HG03571 (cell line): Measurements from ENCODE around the gene KCNJ9.
"Not testable (repeated sequence)": the region's sequence is repeated elsewhere in the genome, so short reads cannot be mapped to it uniquely, and the experiment has no call there.

Experiments
- ATAC-seq: cut with Tn5 transposase; IDR thresholded peaks from one replicate; pipeline ENCODE4 v1.9.1; 2021; ENCODE audit not compliant: unreplicated experiment

KCNJ9 gene

GRCh38 chr1:160101717-160102522 lies 20.6 kb downstream of the KCNJ9 start:
- ATAC-seq = no peak

- no peak for ATAC-seq
Measured at GRCh38 chr1:160103658-160104408, 22.5 kb downstream of the KCNJ9 start.

- ATAC-seq = no peak
Measured at GRCh38 chr1:160104486-160104885, 23.1 kb downstream of the KCNJ9 start.

DNA sequence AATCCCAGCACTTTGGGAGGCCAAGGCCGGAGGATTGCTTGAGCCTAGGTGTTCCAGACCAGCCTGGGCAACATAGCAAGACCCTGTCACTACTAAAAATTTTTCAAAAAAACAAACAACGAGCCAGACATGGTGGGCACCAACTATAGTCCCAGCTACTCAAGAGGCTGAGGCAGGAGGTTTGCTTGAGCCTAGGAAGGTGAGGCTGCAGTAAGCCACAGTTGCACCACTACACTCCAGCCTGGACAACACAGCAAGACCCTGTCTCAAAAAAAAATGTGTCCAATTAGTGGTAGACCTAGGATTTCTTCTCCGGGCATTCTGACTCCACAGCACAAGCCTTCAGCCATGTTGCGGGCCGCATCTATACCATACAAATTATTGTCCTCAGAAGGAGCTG lies 23.8 kb downstream of the KCNJ9 start:
- ATAC-seq = no peak

DNA sequence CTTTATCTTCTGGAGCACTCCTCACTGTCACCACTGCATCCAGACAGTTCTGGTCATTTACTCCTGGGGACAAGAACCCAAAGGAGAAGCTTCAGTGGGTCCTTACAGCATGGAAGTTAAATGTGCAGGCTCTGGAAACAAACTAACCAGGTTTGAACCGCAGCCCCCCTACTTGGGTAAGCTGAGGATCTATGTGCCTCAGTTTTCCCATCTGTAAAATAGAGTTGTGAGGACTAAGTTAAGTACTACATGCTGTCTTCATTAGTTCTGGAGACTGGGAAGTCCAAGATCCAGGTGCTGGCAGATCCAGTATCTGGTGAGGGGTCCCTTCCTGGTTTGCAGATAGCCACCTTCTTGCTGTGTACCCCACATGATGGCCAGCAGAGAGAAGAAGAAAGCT lies 26.2 kb downstream of the KCNJ9 start:
- ATAC-seq = no peak

DNA sequence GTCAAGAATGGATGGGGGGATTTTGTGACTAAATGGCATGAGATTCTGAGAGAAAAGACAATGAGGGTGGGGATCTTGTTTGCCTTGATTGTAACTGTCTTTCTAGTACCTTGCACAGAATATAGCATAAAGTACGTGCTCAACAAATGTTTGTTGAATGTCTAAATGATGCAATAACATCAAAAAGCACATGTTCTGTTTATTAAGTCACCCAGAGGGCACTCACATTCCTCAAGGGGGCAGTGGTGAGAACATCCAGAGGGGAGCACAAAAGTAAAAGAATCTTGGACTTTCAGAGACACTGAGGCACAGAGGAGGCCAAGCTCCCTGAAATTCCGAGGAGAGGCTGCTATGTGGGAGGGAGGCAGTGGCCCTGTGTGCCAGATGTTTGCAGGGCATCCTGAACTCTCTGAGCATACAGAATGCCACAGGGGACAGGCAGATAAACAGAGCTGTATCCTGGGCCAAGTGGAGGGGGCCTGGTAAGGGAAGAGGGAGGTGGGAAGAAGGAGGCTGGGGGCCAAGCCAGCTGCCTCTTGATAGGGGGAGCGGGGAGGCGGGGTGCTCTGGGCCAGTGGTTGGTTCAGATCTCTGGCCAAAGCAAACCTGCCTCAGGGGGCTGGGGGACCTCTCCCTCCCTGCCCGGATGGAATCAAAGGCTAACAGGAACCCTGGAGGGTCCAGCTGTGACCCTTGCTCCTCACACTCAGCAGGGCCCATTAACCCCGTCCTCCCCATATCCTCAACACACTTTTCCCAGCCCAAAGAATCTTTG lies 27.7 kb downstream of the KCNJ9 start:
- no peak for ATAC-seq

GRCh38 chr1:160109686-160110085 lies 28.3 kb downstream of the KCNJ9 start:
- no peak for ATAC-seq

DNA sequence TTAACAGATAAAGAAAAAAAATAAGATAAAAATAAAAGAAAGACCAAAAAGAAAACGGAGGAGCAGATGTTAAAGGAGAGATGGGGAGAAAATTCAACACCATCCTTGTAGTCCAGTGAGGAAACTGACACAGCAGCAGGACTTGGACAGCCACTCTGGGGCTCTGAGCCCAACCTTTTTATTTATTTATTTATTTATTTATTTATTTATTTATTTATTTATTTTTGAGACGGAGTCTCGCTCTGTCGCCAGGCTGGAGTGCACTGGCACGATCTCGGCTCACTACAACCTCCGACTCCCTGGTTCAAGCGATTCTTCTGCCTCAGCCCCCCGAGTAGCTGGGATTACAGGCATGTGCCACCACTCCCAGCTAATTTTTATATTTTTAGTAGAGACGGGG lies 30.1 kb downstream of the KCNJ9 start:
- not testable (repeated sequence) for ATAC-seq

DNA sequence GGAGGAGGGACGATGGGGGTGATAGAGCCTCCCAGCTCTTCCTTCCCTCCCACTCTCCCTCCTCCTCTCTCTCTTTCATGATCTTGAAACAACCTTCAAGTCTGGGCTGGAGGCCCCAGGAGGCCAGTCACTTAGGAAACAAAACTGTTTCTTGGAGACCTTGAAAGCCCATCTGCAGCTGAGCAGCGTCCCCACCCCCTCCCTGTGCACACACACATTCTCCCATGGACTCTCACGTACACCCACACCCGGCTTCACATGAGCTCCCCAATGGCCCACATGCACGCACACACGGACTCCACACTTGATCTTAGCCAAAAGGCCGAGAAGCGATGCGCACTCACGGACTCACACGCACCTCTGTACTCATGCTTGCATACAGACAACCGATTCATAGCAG lies 31.0 kb downstream of the KCNJ9 start:
- ATAC-seq = no peak

GRCh38 chr1:160113407-160113806 lies 32.1 kb downstream of the KCNJ9 start:
- no peak for ATAC-seq

DNA sequence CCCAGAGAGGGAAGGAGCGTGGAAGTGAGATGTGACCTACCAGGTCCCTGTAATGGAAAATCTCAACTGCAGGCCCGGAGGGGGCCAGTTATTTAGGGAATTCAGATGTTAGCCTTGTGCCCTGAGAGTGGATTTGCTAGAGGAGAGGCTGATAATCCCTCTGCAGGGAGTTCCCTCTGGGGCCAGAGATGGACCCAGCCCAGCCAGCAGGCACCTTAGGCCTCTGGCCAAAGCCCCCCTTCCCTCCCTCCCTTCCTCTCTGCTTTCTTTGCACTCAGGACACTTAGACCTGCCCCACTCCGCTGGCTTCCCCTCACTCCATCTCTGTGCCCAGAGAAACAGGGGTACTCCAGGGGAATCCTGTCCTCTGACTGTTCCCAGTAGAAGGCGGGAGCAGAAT lies 32.7 kb downstream of the KCNJ9 start:
- ATAC-seq = no peak

- ATAC-seq = no peak
Measured at GRCh38 chr1:160115545-160116282, 34.4 kb downstream of the KCNJ9 start, which contains the start of gene ATP1A2. TSS of gene ATP1A2 (plus strand) at chr1:160115759. CDS start at chr1:160115862, 103 bp downstream.

- no peak for ATAC-seq
Measured at GRCh38 chr1:160116283-160117147, 35.2 kb downstream of the KCNJ9 start.

DNA sequence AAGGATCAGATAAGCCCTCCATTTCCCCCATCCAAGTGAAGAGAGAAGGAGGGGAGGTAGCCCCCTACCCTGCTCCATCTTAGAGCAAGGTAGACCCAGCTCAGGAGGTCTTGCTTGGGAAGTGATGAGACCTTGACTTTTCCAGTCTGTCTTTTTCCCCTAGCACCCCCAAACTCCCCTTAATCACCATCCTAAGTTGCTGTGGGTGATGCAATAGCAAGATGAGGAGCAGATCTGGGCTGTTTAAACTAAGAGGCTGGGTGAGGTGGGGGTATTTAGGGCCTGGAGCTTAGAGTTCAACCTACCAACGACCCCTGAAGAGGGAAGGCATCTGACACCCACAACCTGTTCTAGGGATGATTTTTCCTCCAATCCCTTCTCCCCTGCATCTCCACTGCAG lies 36.0 kb downstream of the KCNJ9 start:
- ATAC-seq = no peak

GRCh38 chr1:160117709-160118183 lies 36.4 kb downstream of the KCNJ9 start:
- ATAC-seq = no peak

DNA sequence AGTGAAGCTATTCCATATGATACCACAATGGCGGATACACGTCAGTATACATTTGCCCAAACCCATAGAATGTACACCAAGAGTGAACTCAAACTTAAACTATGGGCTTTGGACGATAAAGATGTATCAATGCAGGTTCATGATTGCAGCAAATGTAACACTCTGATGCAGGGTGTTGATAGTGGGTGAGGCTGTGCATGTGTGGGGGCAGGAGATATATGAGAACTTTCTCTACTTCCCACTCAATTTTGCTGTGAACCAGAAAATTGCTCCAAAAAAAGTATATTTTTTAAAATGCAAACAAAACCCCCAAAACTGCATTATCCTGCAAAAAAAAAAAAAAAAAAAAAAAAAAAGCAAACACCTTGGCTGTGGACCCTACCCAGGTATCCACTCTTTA lies 37.6 kb downstream of the KCNJ9 start:
- ATAC-seq = no peak

DNA sequence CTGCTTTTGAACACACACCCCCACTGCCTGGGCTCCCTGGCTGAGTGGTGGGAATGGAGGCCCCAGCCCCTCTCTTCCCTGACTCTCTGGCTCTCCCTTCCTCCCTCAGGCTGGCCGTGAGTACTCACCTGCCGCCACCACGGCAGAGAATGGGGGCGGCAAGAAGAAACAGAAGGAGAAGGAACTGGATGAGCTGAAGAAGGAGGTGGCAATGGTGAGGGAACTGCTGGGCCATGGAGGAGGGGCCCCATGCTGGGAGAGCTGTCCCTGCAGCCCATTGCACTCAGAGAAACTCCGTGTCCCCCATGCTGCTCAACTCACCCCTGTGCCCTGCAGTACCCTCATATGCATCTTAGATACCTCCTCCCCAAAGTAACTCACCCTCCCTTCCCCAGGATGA lies 39.5 kb downstream of the KCNJ9 start:
- ATAC-seq = no peak

DNA sequence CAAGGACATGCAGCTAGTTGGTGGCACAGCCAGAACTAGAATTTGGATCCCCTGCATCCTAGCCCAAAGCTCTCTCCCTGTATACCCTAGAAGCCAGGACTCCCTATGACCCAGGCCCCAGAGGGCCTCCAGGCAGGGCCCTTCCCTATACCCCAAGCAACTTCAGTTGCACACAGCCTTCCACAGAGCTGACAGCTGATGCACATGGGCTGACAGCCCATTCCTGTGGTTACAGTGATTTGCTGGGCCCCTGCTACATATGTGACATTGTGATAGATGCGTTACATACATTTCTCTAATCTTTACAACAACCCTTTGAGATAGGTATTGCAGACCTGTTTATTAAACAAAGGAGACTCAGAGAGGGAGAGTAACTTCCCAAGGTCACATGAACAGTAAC lies 40.0 kb downstream of the KCNJ9 start:
- ATAC-seq = no peak

DNA sequence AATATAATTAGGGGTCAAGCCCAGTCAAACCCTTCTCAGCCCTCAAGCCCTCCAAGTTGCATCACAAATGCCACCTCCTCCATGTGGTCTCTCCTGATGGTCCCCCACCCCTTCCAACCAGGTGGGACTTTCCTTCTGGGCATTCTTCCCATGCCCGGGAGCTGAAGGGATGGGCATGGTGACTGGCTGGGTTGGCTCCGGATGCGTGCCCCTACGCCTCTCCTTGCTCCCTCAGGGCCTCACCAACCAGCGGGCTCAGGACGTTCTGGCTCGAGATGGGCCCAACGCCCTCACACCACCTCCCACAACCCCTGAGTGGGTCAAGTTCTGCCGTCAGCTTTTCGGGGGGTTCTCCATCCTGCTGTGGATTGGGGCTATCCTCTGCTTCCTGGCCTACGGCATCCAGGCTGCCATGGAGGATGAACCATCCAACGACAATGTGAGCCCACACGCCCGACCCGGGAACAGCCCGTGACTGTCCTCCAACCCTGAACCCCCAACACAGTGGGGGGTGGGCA lies 41.7 kb downstream of the KCNJ9 start:
- ATAC-seq = no peak

DNA sequence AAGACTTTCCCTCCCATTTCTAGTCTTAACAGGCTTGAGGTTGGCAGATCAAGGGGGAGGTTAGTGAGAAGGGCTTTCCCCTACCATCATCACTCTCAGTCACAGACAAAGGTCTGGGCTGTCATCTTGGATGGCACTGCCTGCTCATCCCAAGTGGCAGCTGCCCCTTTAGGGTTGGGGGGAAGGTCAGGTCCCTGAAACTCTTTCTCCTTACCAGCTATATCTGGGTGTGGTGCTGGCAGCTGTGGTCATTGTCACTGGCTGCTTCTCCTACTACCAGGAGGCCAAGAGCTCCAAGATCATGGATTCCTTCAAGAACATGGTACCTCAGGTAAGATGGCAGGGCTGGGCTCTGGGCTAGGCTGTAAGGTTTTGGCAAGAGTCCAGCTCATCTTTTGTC lies 42.4 kb downstream of the KCNJ9 start:
- ATAC-seq = no peak
